ENCODE measurements around the gene PRAMEF27. TPM values are rescaled to one million over a fixed set of nuclear protein-coding genes. Genes with fewer than 3 reads are reported as not detected.
"Not testable (repeated sequence)": the region's sequence is repeated elsewhere in the genome, so short reads cannot be mapped to it uniquely, and the experiment has no call there.

Gene PRAMEF27
- total RNA-seq = not detected
- polyA plus RNA-seq (2013, experiment 1 of 2) = not detected
- polyA plus RNA-seq (2013, experiment 2 of 2) = not detected
- long read RNA-seq, experiment 1 = 0 reads
- long read RNA-seq, experiment 2 = 0 reads
- long read RNA-seq, experiment 3 = 0 reads
- long read RNA-seq, experiment 4 = 0 reads

DNA sequence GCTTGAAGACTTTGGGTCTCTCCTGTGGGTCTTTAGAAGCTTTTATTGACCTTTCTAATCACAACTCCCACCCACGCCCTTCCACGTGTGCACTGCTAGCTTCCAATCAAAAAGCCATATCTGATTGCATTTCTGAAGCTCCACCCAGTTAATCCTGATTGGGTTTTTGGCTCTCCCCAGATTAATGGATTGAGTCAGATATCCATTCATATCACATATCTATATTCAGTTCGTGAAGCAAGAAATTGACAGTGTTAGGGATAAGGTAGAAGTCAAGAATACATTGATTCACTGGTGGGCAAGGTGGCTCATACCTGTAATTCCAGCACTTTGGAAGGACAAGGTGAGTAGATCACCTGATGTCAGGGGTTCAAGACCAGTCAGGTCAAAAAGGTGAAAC lies at the start of gene PRAMEF27:
PRAMEF27 (minus strand) TSS at position 101 of the 400 bp plus-strand sequence. CDS start 2,916 bp downstream, outside the sequence.
- H3K9me3 Mint-ChIP-seq = peaks cover 11% of the 10 kb centered on the region
- 47% methylated on average over 3 of the region's 3 CpGs; no CpG with 5 or more reads in 1 of the 2 experiments for WGBS, 2 experiments (ENCODE audit: insufficient coverage in 1 of 2, insufficient read length in 1 of 2)

DNA sequence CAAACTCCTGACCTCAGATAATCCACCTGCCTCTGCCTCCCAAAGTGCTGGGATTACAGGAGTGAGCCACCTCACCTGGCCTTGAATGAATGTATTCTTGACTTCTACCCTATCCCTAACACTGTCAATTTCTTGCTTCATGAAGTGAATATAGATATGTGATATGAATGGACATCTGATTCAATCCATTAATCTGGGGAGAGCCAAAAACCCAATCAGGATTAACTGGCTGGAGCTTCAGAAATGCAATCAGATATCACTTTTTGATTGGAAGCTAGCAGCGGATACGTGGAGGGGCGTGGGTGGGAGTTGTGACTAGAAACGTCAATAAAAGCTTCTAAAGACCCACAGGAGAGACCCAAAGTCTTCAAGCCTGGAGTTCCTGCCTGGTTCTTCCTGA lies 14.1 kb upstream of the PRAMEF27 start, which contains the start of gene PRAMEF25:
PRAMEF25 (plus strand) TSS at position 301 of the 400 bp plus-strand sequence. CDS start 2,920 bp downstream, outside the sequence.
- H3K27me3 ChIP-seq (ENCODE audit: control insufficient read depth, insufficient read depth, low read length, poor library complexity, severe bottlenecking); DNase-seq; H3K4me1 ChIP-seq (ENCODE audit: control insufficient read depth, insufficient read depth, low read length); H3K27ac ChIP-seq (ENCODE audit: low read depth, low read length); H3K4me3 ChIP-seq (ENCODE audit: low read length); H3K36me3 Mint-ChIP-seq (ENCODE audit: low read depth); H3K27me3 Mint-ChIP-seq (ENCODE audit: insufficient read depth); H3K4me3 Mint-ChIP-seq; H3K27ac Mint-ChIP-seq; H3K9me3 Mint-ChIP-seq; H3K36me3 ChIP-seq (ENCODE audit: control insufficient read depth, insufficient read depth, low read length); H3K9ac ChIP-seq (ENCODE audit: extremely low read depth, low read length, poor library complexity, severe bottlenecking); H3K9me3 ChIP-seq (ENCODE audit: control insufficient read depth, low read length); H3K4me1 Mint-ChIP-seq: not testable (repeated sequence)
- no CpG with 5 or more reads among the region's 4 CpGs for WGBS, 2 experiments (ENCODE audit: insufficient coverage in 1 of 2, insufficient read length in 1 of 2)

More for the DNA sequence above, at the start of gene PRAMEF27:
- not testable (repeated sequence) for H3K27ac ChIP-seq (ENCODE audit: low read depth, low read length); H3K27ac Mint-ChIP-seq; H3K4me3 ChIP-seq (ENCODE audit: low read length); H3K36me3 ChIP-seq (ENCODE audit: control insufficient read depth, insufficient read depth, low read length); H3K9ac ChIP-seq (ENCODE audit: extremely low read depth, low read length, poor library complexity, severe bottlenecking); H3K36me3 Mint-ChIP-seq (ENCODE audit: low read depth); H3K27me3 Mint-ChIP-seq (ENCODE audit: insufficient read depth); H3K9me3 ChIP-seq (ENCODE audit: control insufficient read depth, low read length); H3K27me3 ChIP-seq (ENCODE audit: control insufficient read depth, insufficient read depth, low read length, poor library complexity, severe bottlenecking); H3K4me1 Mint-ChIP-seq; DNase-seq; H3K4me3 Mint-ChIP-seq; H3K4me1 ChIP-seq (ENCODE audit: control insufficient read depth, insufficient read depth, low read length)

DNA sequence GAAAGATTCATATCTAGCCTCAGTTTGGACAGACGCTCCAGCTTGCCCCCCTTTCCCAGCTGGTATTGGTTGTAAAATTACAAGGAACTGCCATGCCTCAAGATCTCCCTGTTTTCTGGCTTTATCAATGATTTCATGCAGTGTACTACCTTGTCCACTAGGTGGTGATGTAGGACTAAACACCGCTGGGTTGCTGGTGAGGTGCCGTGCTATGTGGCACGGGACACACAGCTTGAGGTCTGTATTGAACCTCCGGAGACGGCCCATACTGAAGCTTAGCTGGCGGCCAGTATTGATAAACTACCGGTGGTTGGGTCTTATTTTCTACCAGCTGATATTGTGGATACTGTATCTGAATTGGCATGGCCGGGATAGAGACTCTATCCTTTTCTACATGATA lies 36.5 kb downstream of the PRAMEF27 start:
- WGBS, 2 experiments (ENCODE audit: insufficient coverage in 1 of 2, insufficient read length in 1 of 2) = no CpG with 5 or more reads among the region's 9 CpGs
- H3K4me1 ChIP-seq (ENCODE audit: control insufficient read depth, insufficient read depth, low read length); H3K36me3 ChIP-seq (ENCODE audit: control insufficient read depth, insufficient read depth, low read length); H3K27me3 Mint-ChIP-seq (ENCODE audit: insufficient read depth); H3K27ac ChIP-seq (ENCODE audit: low read depth, low read length); H3K4me3 Mint-ChIP-seq; H3K27me3 ChIP-seq (ENCODE audit: control insufficient read depth, insufficient read depth, low read length, poor library complexity, severe bottlenecking); H3K9me3 Mint-ChIP-seq; H3K9ac ChIP-seq (ENCODE audit: extremely low read depth, low read length, poor library complexity, severe bottlenecking); H3K27ac Mint-ChIP-seq; H3K4me1 Mint-ChIP-seq; H3K36me3 Mint-ChIP-seq (ENCODE audit: low read depth); DNase-seq; H3K4me3 ChIP-seq (ENCODE audit: low read length); H3K9me3 ChIP-seq (ENCODE audit: control insufficient read depth, low read length): not testable (repeated sequence)

DNA sequence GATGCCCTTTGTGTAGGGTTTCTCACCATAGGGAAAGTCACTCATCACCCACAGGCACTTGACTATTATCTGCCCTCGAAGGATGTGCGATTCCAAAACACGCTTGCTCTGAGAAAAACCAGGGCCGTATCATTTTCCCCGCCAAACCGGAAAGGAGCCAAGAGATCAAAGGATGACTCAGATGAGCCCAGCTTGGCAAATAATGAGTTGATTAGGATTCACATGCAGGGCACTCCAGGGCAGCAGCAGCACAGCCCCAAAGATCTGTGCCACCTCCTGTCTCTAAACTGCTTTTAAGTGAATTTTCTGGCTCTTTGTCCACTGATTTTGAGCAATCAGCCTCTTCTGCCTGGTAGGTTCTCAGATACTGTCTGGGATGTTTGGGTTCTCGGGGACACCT lies 44.4 kb downstream of the PRAMEF27 start:
- DNase-seq; H3K4me3 ChIP-seq (ENCODE audit: low read length); H3K27ac Mint-ChIP-seq; H3K9me3 Mint-ChIP-seq; H3K27me3 Mint-ChIP-seq (ENCODE audit: insufficient read depth); H3K9ac ChIP-seq (ENCODE audit: extremely low read depth, low read length, poor library complexity, severe bottlenecking); H3K9me3 ChIP-seq (ENCODE audit: control insufficient read depth, low read length); H3K27me3 ChIP-seq (ENCODE audit: control insufficient read depth, insufficient read depth, low read length, poor library complexity, severe bottlenecking); H3K27ac ChIP-seq (ENCODE audit: low read depth, low read length); H3K36me3 Mint-ChIP-seq (ENCODE audit: low read depth); H3K36me3 ChIP-seq (ENCODE audit: control insufficient read depth, insufficient read depth, low read length); H3K4me1 Mint-ChIP-seq; H3K4me1 ChIP-seq (ENCODE audit: control insufficient read depth, insufficient read depth, low read length); H3K4me3 Mint-ChIP-seq: not testable (repeated sequence)
- WGBS, 2 experiments (ENCODE audit: insufficient coverage in 1 of 2, insufficient read length in 1 of 2) = no CpG with 5 or more reads among the region's 7 CpGs

DNA sequence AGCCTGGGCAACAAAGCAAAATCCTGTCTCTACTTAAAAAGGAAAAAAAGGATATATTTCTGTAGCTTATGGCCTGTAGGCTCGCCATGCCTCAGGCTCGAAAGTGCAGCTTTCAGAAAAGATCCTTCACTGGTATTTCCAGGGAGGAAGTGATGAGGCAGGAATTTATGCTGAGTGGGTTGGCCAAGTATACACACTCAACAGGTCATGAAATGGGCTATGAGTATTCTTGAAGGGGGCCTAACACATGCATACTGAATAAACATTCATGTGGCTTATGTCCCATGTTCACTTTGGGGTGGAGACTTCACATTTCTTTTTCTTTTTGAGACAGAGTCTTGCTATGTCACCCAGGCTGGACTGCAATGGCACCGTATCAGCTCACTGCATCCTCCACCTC lies 47.0 kb downstream of the PRAMEF27 start:
- H3K4me3 ChIP-seq (ENCODE audit: low read length); H3K27me3 ChIP-seq (ENCODE audit: control insufficient read depth, insufficient read depth, low read length, poor library complexity, severe bottlenecking); H3K9ac ChIP-seq (ENCODE audit: extremely low read depth, low read length, poor library complexity, severe bottlenecking); H3K36me3 Mint-ChIP-seq (ENCODE audit: low read depth); H3K9me3 ChIP-seq (ENCODE audit: control insufficient read depth, low read length); H3K27me3 Mint-ChIP-seq (ENCODE audit: insufficient read depth); H3K4me1 ChIP-seq (ENCODE audit: control insufficient read depth, insufficient read depth, low read length); H3K4me3 Mint-ChIP-seq; H3K36me3 ChIP-seq (ENCODE audit: control insufficient read depth, insufficient read depth, low read length); H3K27ac ChIP-seq (ENCODE audit: low read depth, low read length); H3K9me3 Mint-ChIP-seq; DNase-seq; H3K27ac Mint-ChIP-seq; H3K4me1 Mint-ChIP-seq: not testable (repeated sequence)
- no CpG with 5 or more reads among the region's 3 CpGs for WGBS, 2 experiments (ENCODE audit: insufficient coverage in 1 of 2, insufficient read length in 1 of 2)

DNA sequence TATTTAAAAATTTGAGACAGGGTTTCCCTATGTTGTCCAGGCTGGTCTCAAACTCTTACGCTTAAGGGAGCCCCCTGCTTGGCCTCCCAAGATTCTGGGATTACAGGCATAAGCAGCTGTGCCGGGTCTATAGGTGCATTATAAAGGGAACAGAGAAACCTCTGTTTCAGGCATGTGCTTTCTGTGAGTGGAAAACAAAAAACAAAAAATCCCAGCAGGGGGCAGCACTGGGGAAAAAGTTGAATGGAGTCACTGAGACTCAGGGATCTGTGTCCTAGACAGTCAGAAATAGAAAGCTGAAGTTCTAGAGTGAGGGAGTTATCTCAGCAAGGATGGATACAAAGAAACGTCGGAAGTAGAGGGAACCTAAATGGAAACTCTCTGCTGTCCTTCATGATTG lies 50.6 kb downstream of the PRAMEF27 start:
- H3K27ac ChIP-seq (ENCODE audit: low read depth, low read length); H3K9me3 ChIP-seq (ENCODE audit: control insufficient read depth, low read length); H3K4me3 Mint-ChIP-seq; H3K27ac Mint-ChIP-seq; DNase-seq; H3K4me3 ChIP-seq (ENCODE audit: low read length); H3K36me3 ChIP-seq (ENCODE audit: control insufficient read depth, insufficient read depth, low read length); H3K9me3 Mint-ChIP-seq; H3K36me3 Mint-ChIP-seq (ENCODE audit: low read depth); H3K9ac ChIP-seq (ENCODE audit: extremely low read depth, low read length, poor library complexity, severe bottlenecking); H3K4me1 ChIP-seq (ENCODE audit: control insufficient read depth, insufficient read depth, low read length); H3K27me3 Mint-ChIP-seq (ENCODE audit: insufficient read depth); H3K4me1 Mint-ChIP-seq; H3K27me3 ChIP-seq (ENCODE audit: control insufficient read depth, insufficient read depth, low read length, poor library complexity, severe bottlenecking): not testable (repeated sequence)
- WGBS, 2 experiments (ENCODE audit: insufficient coverage in 1 of 2, insufficient read length in 1 of 2) = no CpG with 5 or more reads among the region's 4 CpGs
